ENCODE data around the gene NFE2L3.

NFE2L3 gene

DNA sequence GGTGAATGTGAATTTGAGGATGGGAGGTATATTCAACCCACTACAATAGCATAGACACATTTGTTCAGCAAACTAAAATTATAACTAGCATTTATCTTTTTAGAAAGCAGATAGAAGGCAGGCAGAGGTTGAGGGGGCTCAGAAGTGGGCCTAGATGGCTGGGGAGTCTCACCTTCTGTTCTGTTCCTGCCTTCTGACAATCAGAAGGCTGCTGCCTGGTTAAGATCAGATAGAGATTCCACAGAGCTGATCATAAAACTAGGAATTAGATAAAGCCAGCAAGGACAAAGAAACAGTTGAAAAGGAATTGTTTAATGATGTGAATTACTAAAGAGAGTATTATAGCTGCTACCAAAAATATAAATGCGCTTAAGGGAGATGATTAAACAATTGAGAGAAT lies 11.6 kb upstream of the NFE2L3 start:
- TF ChIP-seq GATA2 (IDR thresholded peaks at IDR 0.05; ENCODE audit: low read depth, low read length): peak; percentile 80
- peak; percentile 70 for TF ChIP-seq GATA3 (IDR thresholded peaks at IDR 0.05; ENCODE audit: low read depth, low read length)

GRCh38 chr7:26141077-26141476 lies 10.9 kb upstream of the NFE2L3 start:
- TF ChIP-seq GATA3 (IDR thresholded peaks at IDR 0.05; ENCODE audit: low read depth, low read length): no peak
- no peak for TF ChIP-seq GATA2 (IDR thresholded peaks at IDR 0.05; ENCODE audit: low read depth, low read length)

DNA sequence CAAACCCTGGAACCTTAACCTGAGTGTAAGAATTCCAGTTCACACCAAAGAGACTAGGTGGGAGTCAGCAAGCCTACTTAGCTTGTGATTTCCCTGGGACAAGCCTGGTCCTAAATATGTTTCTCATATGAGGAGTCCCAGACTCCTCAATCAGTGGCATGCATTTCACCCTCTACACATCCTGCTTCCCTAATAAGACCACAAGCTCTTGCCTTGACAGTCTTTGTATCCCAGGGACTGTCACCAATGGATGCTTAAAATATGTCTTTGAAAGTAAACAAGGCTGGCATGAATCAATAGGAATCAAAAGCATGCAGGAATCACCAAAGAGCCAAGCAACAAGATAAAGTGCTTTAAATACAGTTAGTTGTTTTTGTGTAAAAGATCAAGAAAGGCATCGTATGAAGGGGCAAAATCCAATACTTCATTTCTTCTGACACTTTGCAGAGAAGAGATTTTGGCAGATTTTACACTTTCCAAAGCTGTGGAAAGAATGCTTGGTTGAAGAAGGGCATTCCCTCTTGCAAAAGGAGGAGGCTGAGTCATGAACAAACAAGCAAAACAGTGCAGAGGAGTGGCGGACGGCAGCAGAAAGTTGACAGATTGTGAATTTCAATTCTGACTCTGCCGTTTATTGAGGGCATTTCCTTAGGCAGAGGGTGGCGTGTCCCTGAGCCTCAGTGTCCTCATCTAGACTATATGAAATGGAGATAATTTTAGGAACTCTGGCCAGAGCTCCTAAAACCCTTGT lies 8.5 kb upstream of the NFE2L3 start:
- TF ChIP-seq GATA3 (IDR thresholded peaks at IDR 0.05; ENCODE audit: low read depth, low read length) (no peak), GATA2 (IDR thresholded peaks at IDR 0.05; ENCODE audit: low read depth, low read length) (no peak)

DNA sequence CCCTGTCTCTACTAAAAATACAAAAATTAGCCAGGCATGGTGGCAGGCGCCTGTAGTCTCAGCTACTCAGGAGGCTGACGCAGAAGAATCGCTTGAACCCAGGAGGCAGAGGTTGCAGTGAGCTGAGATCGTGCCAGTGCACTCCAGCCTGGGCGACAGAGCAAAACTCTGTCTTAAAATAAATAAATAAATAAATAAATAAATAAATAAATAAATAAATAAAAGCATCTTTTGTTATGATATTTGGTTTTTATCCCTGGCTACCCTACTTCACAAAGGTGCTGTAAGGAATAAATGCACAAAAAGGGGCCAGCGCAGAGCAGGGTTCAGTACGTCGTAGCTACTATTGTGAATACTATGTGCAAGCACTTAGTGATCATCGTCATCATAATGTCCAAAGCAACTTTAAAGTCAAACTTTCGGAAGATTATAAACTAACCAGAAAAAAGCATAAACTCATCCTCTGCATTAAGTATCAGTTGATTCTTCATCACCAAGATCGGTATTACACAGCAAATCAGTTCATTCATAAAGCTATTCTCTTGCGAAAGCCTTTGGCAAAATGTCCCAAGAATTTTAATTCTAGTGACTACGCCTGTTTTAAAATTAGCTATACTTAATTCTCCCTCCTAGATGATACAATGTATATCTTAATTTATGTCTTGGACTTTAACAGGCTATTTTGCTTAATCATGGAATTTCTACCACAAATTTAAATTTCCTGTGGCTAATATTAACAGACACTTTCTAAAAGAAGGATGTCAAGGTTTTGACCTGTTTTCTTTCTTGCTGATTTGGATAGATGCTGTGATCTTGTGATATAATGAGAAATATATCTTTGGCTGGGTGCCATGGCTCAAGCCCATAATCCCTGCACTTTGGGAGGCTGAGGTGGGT lies 7.6 kb upstream of the NFE2L3 start:
- no peak for TF ChIP-seq GATA3 (IDR thresholded peaks at IDR 0.05; ENCODE audit: low read depth, low read length)
- no peak for TF ChIP-seq GATA2 (IDR thresholded peaks at IDR 0.05; ENCODE audit: low read depth, low read length)

GRCh38 chr7:26145238-26145637 lies 6.8 kb upstream of the NFE2L3 start:
- no peak for TF ChIP-seq GATA2 (IDR thresholded peaks at IDR 0.05; ENCODE audit: low read depth, low read length)

DNA sequence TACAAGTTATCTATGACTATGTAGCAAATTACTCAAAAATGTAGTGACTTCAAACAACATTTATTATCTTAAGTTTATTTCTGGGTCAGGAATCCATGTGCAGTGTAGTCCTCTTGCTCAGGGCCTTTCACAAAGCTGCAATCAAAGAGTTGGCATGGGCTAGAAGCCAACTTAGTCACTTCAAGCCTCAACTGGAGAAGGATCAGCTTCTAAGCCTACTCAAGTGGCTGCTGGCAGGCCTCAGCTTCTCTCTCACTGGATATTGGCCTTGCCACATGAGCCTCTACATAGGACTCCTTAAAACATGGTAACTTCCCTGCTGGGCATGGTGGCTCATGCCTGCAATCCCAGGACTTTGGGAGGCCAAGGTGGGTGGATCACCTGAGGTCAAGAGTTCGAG lies 5.0 kb upstream of the NFE2L3 start:
- no peak for TF ChIP-seq GATA2 (IDR thresholded peaks at IDR 0.05; ENCODE audit: low read depth, low read length)
- TF ChIP-seq GATA3 (IDR thresholded peaks at IDR 0.05; ENCODE audit: low read depth, low read length): no peak

- TF ChIP-seq GATA2 (IDR thresholded peaks at IDR 0.05; ENCODE audit: low read depth, low read length) (no peak), GATA3 (IDR thresholded peaks at IDR 0.05; ENCODE audit: low read depth, low read length) (no peak)
These were observed 2.5 kb upstream of the NFE2L3 start for GRCh38 chr7:26149391-26149977.

DNA sequence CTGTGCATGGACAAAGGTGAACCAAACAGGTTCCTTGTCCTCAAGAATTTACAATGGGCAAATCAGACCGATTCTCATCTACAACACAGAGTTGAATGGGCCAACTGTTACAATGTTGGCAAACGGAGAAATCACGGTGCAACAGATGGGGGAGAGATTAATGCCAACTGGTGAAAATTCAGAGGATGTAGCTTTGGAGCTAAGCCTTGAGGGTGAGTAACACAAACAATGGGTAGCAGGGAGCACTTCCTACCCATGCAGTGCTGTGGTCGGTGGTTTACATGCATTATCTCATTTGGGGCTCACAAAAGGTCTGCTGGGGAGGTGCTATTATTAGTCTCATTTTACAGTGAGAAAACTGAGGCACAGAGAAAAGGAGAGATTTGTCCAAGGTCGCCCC lies 902 bp upstream of the NFE2L3 start:
- TF ChIP-seq GATA3 (IDR thresholded peaks at IDR 0.05; ENCODE audit: low read depth, low read length) (no peak), GATA2 (IDR thresholded peaks at IDR 0.05; ENCODE audit: low read depth, low read length) (no peak)

GRCh38 chr7:26151650-26151952 lies 397 bp upstream of the NFE2L3 start:
- TF ChIP-seq GATA3 (IDR thresholded peaks at IDR 0.05; ENCODE audit: low read depth, low read length): no peak
- TF ChIP-seq GATA2 (IDR thresholded peaks at IDR 0.05; ENCODE audit: low read depth, low read length): no peak

- TF ChIP-seq GATA3 (IDR thresholded peaks at IDR 0.05; ENCODE audit: low read depth, low read length) (no peak), GATA2 (IDR thresholded peaks at IDR 0.05; ENCODE audit: low read depth, low read length) (no peak)
These were observed 1.3 kb downstream of the NFE2L3 start for GRCh38 chr7:26153241-26153822.

DNA sequence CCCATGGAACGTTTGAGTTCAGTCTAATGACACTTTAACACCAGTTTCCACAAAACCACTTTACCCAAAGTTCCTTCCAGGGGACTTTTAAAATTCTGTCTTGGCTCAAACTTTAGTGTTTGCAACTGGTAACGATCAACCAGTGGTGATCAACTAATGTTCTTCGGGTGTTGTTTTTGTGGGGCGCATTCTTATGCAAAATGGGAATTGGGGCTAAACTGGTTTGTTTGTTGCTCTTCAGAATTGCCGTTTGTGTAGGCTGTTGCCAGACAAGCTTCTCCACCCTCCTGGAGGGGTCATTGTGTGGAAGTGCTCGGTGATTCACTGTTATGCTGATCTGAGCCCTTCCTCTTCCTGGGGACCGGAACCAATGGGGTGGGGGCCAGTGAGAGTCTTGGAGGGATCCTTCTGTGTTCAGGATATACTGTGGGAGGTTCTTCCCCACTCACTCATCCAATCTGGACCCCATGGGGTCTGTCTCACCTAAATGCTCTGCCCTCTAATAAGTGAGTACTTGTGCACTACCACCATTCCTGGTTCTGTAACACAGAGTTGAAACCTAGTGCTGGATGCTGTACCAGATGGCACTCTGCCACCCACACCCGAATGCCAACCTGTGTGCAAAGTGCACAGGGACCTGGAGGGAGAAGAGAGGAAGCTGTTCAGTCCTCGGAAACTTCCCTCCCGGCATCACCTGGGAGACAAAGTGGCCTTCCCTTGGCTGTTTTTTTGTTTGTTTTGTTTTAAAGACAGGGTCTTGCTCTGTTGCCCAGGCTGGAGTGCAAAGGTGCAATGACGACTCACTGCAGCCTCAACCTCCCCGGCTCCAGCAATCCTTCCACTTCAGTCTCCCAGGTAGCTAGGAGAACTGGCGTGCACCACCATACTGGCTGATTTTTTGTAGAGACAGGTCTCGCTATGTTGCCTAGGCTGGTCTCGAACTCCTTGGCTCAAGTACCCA lies 2.1 kb downstream of the NFE2L3 start:
- TF ChIP-seq GATA3 (IDR thresholded peaks at IDR 0.05; ENCODE audit: low read depth, low read length) (no peak), GATA2 (IDR thresholded peaks at IDR 0.05; ENCODE audit: low read depth, low read length) (no peak)

GRCh38 chr7:26155531-26156375 lies 3.8 kb downstream of the NFE2L3 start:
- TF ChIP-seq GATA3 (IDR thresholded peaks at IDR 0.05; ENCODE audit: low read depth, low read length) (no peak), GATA2 (IDR thresholded peaks at IDR 0.05; ENCODE audit: low read depth, low read length) (no peak)

All from SH-SY5Y (cell line).